Panc1 (cell line): ENCODE data around the gene SCAMP1.

Source experiments
- POLR2AphosphoS5 ChIP-seq: IDR thresholded peaks from 2 replicates; pipeline ENCODE4 v1.6.1; 2012; ENCODE audit warnings: mild to moderate bottlenecking, low read depth, low read length, moderate library complexity
- TF ChIP-seq, protein P1 (sequence below), 2 experiments: IDR thresholded peaks; 2 replicates each; pipeline ENCODE4 v1.6.1; 2011 to 2012; ENCODE audit warnings: low read depth in 2 of 2, control low read depth in 1 of 2, low read length in 1 of 2, mild to moderate bottlenecking in 1 of 2, moderate library complexity in 1 of 2; ENCODE audit not compliant: insufficient read depth in 1 of 2

DNA sequence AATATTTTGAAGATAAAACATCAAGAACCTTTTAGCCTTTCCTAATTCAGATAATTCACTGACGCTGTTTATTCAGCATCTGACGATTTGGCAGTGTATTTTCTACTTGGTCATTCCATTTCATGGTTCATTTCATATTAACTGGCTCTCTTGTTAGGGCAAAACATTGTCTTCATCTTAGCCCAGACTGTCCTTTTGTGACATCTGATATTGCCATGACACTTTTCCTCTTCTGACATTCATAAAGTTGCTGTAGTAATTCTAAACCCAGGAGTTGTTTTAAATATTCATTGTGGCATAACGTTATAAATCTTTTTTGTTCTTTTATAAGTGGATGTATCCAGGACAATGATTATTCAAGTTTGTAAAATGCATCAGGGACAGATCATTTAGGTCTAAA lies 1.8 kb downstream of the SCAMP1 start:
- TF ChIP-seq, protein P1, sequence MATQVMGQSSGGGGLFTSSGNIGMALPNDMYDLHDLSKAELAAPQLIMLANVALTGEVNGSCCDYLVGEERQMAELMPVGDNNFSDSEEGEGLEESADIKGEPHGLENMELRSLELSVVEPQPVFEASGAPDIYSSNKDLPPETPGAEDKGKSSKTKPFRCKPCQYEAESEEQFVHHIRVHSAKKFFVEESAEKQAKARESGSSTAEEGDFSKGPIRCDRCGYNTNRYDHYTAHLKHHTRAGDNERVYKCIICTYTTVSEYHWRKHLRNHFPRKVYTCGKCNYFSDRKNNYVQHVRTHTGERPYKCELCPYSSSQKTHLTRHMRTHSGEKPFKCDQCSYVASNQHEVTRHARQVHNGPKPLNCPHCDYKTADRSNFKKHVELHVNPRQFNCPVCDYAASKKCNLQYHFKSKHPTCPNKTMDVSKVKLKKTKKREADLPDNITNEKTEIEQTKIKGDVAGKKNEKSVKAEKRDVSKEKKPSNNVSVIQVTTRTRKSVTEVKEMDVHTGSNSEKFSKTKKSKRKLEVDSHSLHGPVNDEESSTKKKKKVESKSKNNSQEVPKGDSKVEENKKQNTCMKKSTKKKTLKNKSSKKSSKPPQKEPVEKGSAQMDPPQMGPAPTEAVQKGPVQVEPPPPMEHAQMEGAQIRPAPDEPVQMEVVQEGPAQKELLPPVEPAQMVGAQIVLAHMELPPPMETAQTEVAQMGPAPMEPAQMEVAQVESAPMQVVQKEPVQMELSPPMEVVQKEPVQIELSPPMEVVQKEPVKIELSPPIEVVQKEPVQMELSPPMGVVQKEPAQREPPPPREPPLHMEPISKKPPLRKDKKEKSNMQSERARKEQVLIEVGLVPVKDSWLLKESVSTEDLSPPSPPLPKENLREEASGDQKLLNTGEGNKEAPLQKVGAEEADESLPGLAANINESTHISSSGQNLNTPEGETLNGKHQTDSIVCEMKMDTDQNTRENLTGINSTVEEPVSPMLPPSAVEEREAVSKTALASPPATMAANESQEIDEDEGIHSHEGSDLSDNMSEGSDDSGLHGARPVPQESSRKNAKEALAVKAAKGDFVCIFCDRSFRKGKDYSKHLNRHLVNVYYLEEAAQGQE (IDR thresholded peaks at IDR 0.05; ENCODE audit: insufficient read depth in 1 of 2, low read depth in 2 of 2, low read length in 1 of 2), result no peak
- TF ChIP-seq POLR2AphosphoS5, result no peak
